Kidney (tissue), 22 donors: Measurements from ENCODE around the gene HES3. TPM values are rescaled to one million over a fixed set of nuclear protein-coding genes. Genes with fewer than 3 reads are reported as not detected.

Source experiments
- DNase-seq, 5 donors: peaks; one replicate each; pipeline ENCODE4 v3.0.0-alpha.2; 2013 to 2020
- FAIRE-seq: peaks from 2 replicates; lab custom pipeline; 2012; peaks lifted over from hg19 to GRCh38; lab: Jason Lieb, UNC
- H3K27ac ChIP-seq, 2 donors: one replicate each; pipeline ENCODE4 v1.7.0; 2013; ENCODE audit warnings: low read depth in 2 of 2, low read length in 2 of 2, inconsistent platforms in 1 of 2
- H3K27me3 ChIP-seq: one replicate; pipeline ENCODE4 v1.7.1; 2013; ENCODE audit warnings: low read length, inconsistent platforms; ENCODE audit not compliant: control insufficient read depth, insufficient read depth
- H3K36me3 ChIP-seq, 3 donors: one replicate each; pipeline versions ENCODE4 v1.7.0 to v1.7.1; 2013; ENCODE audit warnings: low read length in 3 of 3, control low read depth in 1 of 3, inconsistent platforms in 1 of 3; ENCODE audit not compliant: insufficient read depth in 3 of 3, control insufficient read depth in 2 of 3
- H3K4me1 ChIP-seq, 3 donors: one replicate each; pipeline versions ENCODE4 v1.7.0 to v1.7.1; 2013; ENCODE audit warnings: low read length in 3 of 3, inconsistent platforms in 1 of 3, low read depth in 1 of 3; ENCODE audit not compliant: control insufficient read depth in 2 of 3, insufficient read depth in 2 of 3
- H3K4me3 ChIP-seq, 3 donors: one replicate each; pipeline versions ENCODE4 v1.7.0 to v1.8.1; 2013; ENCODE audit warnings: low read length in 3 of 3, control low read depth in 1 of 3, inconsistent platforms in 1 of 3
- H3K9ac ChIP-seq, 3 donors: one replicate each; pipeline versions ENCODE4 v1.7.0 to v1.7.1; 2013; ENCODE audit warnings: low read length in 3 of 3, control low read depth in 1 of 3, inconsistent platforms in 1 of 3
- H3K9me3 ChIP-seq, 3 donors: one replicate each; pipeline versions ENCODE4 v1.7.0 to v1.7.1; 2013; ENCODE audit warnings: low read length in 3 of 3, control low read depth in 1 of 3, inconsistent platforms in 1 of 3; ENCODE audit not compliant: control insufficient read depth in 2 of 3, insufficient read depth in 1 of 3
- intact Hi-C: fragments of 100-400 bp; cut with DNase I; formaldehyde crosslinking; loops from one replicate; pipeline ENCODE4 v1.11.1; 2022
- long read RNA-seq, 10 donors: library from polyadenylated mRNA in 1 of 10; unstranded in 1 of 10; transcript quantifications; one replicate each; pipeline ENCODE4 v2.0.0 and lab custom pipeline, GENCODE V29; 2021 to 2026
- polyA plus RNA-seq: library from polyadenylated mRNA; stranded (reverse); fragments of 350-450 nt; fragmentation: Illumina TruSeq; extraction: RNeasy Lipid Tissue Mini Kit (QIAGEN cat#74804); gene quantifications from one replicate; pipeline ENCODE4 v1.2.3, GENCODE V29; 2014; ENCODE audit warnings: low read depth, low replicate concordance; ENCODE audit not compliant: insufficient read depth
- total RNA-seq: library from RNA; stranded (reverse); fragmentation: NEBNext Ultra II Directional; extraction: Animal tissue kit (Norgen Biotek cat#: 25700); gene quantifications from one replicate; pipeline ENCODE4 v1.2.1, GENCODE V29; 2021
- TF ChIP-seq, protein P1 (sequence below): IDR thresholded peaks from 3 replicates; pipeline ENCODE4 v1.5.1; 2012; ENCODE audit warnings: mild to moderate bottlenecking, moderate library complexity, borderline replicate concordance; ENCODE audit not compliant: insufficient read depth; ENCODE audit errors: extremely low read depth
- donor health status: control.
- donor health status: control.
- donor health status: control.
- donor health status: control.
- donor health status: control.
- donor health status: DM: yes; HTN: yes; CAD: no.
- donor health status: Normal renal cell carcinoma (clear cell type).

The HES3 gene, protein sequence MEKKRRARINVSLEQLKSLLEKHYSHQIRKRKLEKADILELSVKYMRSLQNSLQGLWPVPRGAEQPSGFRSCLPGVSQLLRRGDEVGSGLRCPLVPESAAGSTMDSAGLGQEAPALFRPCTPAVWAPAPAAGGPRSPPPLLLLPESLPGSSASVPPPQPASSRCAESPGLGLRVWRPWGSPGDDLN
- not detected for total RNA-seq
- not detected for polyA plus RNA-seq
- long read RNA-seq, donor 1, result 0 reads
- long read RNA-seq, donor 2, result 0 reads
- long read RNA-seq, donor 3, result 0 reads
- long read RNA-seq, donor 4, result 0 reads
- long read RNA-seq, donor 5, result 0 reads
- long read RNA-seq, donor 6, result 0 reads
- long read RNA-seq, donor 7, result 0 reads
- long read RNA-seq, donor 8, result 0 reads
- long read RNA-seq, donor 9, result 0 reads
- long read RNA-seq, donor 10, result 0 reads

DNA sequence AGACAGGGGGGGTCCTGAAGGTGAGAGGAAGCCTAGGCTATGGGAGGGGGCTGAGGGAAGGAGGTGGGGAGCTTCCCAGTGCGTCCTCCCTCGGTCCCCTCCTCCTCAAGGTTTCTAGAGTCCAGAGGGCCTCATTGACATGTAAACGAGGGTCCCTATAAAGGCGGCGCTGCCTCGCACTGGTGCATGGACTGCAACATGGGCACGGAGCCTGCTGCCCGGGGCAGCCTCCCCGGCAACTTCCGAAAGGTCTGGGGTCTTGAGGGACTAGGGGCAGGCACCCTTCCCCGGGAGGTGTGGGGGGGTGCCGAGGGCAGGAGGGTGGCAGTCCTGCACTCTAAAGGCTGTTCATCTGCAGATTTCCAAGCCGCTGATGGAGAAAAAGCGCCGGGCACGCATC lies at the start of gene HES3:
TSS of gene HES3 (plus strand) at position 187 of the 400 bp plus-strand sequence. CDS start at position 374, 187 bp downstream.
- TF ChIP-seq, protein P1, sequence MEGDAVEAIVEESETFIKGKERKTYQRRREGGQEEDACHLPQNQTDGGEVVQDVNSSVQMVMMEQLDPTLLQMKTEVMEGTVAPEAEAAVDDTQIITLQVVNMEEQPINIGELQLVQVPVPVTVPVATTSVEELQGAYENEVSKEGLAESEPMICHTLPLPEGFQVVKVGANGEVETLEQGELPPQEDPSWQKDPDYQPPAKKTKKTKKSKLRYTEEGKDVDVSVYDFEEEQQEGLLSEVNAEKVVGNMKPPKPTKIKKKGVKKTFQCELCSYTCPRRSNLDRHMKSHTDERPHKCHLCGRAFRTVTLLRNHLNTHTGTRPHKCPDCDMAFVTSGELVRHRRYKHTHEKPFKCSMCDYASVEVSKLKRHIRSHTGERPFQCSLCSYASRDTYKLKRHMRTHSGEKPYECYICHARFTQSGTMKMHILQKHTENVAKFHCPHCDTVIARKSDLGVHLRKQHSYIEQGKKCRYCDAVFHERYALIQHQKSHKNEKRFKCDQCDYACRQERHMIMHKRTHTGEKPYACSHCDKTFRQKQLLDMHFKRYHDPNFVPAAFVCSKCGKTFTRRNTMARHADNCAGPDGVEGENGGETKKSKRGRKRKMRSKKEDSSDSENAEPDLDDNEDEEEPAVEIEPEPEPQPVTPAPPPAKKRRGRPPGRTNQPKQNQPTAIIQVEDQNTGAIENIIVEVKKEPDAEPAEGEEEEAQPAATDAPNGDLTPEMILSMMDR, result no peak
- DNase-seq (peak in 2 of 5 donors; percentile 49 to 66), FAIRE-seq (no peak)
- Histone ChIP-seq H3K27ac (no peak within 1 kb of the TSS), H3K9me3 (no peaks in the 10 kb centered on the region), H3K9ac (no peak within 1 kb of the TSS), H3K27me3 (peaks cover 36% of the 10 kb centered on the region), H3K4me3 (no peak within 1 kb of the TSS), H3K36me3 (no peaks in the 10 kb centered on the region), H3K4me1 (peaks cover 0 to 4% (median 0%) of the 10 kb centered on the region in 3 donors)
- intact Hi-C loops, result loop anchor here (10.0 kb wide), 1 partner anchor 189 kb away; no protein-coding TSS in a partner anchor

DNA sequence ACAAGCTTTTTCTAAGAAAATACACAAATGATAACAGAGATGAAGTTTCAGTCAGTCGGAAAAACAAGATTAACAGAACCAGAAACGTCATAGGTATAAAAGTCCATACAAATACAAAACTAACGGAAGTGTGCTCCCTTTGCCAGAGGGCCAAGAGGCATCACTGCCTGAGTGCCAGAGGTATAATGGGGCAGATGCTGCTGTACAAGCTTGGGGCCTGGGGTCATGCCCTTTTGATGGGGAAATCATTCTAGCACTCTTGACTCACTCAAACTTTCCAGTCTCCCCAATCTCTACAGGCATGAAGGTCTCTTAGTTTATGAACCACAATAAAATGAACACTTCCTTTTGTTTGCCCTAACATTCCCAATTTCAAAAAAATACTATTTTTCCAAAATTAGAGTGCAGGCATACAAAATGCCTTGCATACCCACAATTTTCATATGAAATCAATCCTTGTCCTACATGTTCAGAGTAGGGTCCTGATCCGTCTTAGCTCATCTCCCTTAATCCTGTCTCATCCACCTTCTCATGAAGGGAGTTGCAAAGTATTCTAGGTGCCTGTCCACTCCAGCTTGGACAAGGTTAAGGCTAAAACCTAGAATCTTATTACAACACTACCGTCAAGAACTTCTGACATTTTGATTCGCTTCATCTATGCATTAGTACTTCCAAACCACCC lies 46.1 kb upstream of the HES3 start:
- Histone ChIP-seq H3K27ac (no peak overlapping the region), H3K4me1 (peaks cover 0 to 14% (median 10%) of the 10 kb centered on the region in 3 donors), H3K9ac (peak overlapping the region; percentile 12 to 92 (median 74)), H3K36me3 (peaks cover 2 to 21% (median 3%) of the 10 kb centered on the region in 3 donors), H3K4me3 (peak overlapping the region; percentile 90 to 95 (median 91)), H3K27me3 (no peaks in the 10 kb centered on the region), H3K9me3 (no peaks in the 10 kb centered on the region)
- DNase-seq (peak in 1 of 5 donors; percentile 1), FAIRE-seq (no peak)
- intact Hi-C loops, result no loop called here
- TF ChIP-seq, protein P1, result no peak

DNA sequence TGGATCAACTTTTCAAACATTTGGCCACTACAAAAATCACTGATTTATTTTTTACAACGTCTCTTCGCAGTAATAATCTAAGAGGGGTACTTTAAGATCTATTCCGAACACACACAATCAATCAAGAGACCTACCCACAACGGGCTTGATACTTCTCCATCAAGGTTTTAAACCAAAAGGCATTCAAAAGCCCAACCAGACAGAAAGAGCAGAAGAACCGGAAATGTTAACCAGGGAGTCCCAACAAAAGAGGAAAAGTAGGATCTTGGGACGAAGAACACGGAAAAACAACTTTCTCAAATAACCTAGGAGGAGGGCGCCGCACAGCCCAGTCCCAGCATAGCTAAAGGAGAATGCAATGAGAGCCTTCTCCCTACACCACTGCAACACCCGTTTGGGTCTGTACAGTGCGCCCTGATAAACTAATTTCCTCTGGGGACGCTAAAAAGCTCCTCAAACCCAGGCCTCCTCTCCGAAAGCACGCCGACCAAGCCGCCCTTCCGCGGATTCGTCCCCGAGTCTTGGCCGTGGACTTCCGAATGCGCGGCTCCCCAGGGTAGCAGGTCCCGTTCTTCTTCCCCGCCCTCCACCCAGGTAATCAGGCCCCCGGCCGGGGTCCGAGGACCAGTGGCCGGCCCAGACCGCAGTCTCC lies 45.2 kb upstream of the HES3 start:
- FAIRE-seq (no peak), DNase-seq (no peak)
- Histone ChIP-seq H3K4me1 (peaks cover 0 to 14% (median 10%) of the 10 kb centered on the region in 3 donors), H3K27me3 (no peaks in the 10 kb centered on the region), H3K27ac (peak overlapping the region in 1 of 2 donors; percentile 77), H3K9ac (peak overlapping the region; percentile 74 to 92 (median 88)), H3K36me3 (peaks cover 2 to 17% (median 3%) of the 10 kb centered on the region in 3 donors), H3K4me3 (peak overlapping the region; percentile 90 to 95 (median 91)), H3K9me3 (no peaks in the 10 kb centered on the region)
- TF ChIP-seq, protein P1, result no peak
- intact Hi-C loops, result no loop called here
